WTC11 (cell line): Measurements from ENCODE around the gene ATG13. TPM values are rescaled to one million over a fixed set of nuclear protein-coding genes. Genes with fewer than 3 reads are reported as not detected.
A peak's percentile ranks its signal among the peaks of the same experiment; 100 is the strongest.

Experiments
- ATAC-seq: fragments of 200-7000 bp; cut with Tn5 transposase; 2 replicates; pipeline ENCODE4 v1.10.0; 2021; ENCODE audit warnings: mild to moderate bottlenecking, moderate library complexity
- CTCF ChIA-PET: fragments of 300-600 bp; sonication (Branson Sonifier 250); formaldehyde crosslinking; loops from one replicate; lab custom pipeline; 2021; ENCODE audit warnings: antibody characterized with exemption; lab: Charles Lee
- POLR2A ChIA-PET: fragments of 350-600 bp; sonication (Branson Sonifier 250); formaldehyde crosslinking; loops from one replicate; lab custom pipeline; 2021; ENCODE audit warnings: antibody characterized with exemption; lab: Charles Lee
- DNase-seq: peaks from one replicate; pipeline ENCODE4 v3.0.0; 2021; ENCODE audit warnings: low spot score
- H3K27ac Mint-ChIP-seq: 2 replicates; pipeline ENCODE4 v1.8.0; 2021; ENCODE audit warnings: mixed read lengths
- H3K27me3 Mint-ChIP-seq: 2 replicates; pipeline ENCODE4 v1.8.0; 2021; ENCODE audit warnings: low read depth, mild to moderate bottlenecking, moderate library complexity, mixed read lengths
- H3K36me3 Mint-ChIP-seq: 2 replicates; pipeline ENCODE4 v1.8.0; 2021; ENCODE audit warnings: mixed read lengths
- H3K4me1 Mint-ChIP-seq: 2 replicates; pipeline ENCODE4 v1.8.0; 2022; ENCODE audit warnings: mixed read lengths
- H3K4me3 Mint-ChIP-seq: 2 replicates; pipeline ENCODE4 v1.8.0; 2021; ENCODE audit warnings: mild to moderate bottlenecking, moderate library complexity, mixed read lengths
- H3K9me3 Mint-ChIP-seq: 2 replicates; pipeline ENCODE4 v1.8.0; 2021; ENCODE audit warnings: mixed read lengths
- E2F5 ChIP-seq: sonication (generic); formaldehyde crosslinking; IDR thresholded peaks from 2 replicates; pipeline ENCODE4 v1.8.1; 2022; ENCODE audit warnings: mild to moderate bottlenecking, moderate library complexity, missing genetic modification reagents
- ETV6 ChIP-seq: sonication (generic); formaldehyde crosslinking; IDR thresholded peaks from 2 replicates; pipeline ENCODE4 v1.8.1; 2022; ENCODE audit warnings: mild to moderate bottlenecking, missing genetic modification reagents
- FOXP1 ChIP-seq: sonication (generic); formaldehyde crosslinking; IDR thresholded peaks from 2 replicates; pipeline ENCODE4 v1.8.0; 2022; ENCODE audit warnings: missing genetic modification reagents, mild to moderate bottlenecking, moderate library complexity, borderline replicate concordance
- GRHL2 ChIP-seq: fragments of 250-450 bp; sonication (Bioruptor Pico); IDR thresholded peaks from 2 replicates; pipeline ENCODE4 v1.8.0; 2022; ENCODE audit warnings: mild to moderate bottlenecking, moderate library complexity; ENCODE audit not compliant: insufficient replicate concordance, severe bottlenecking
- GTF2I ChIP-seq: fragments of 250-450 bp; sonication (Bioruptor Pico); conservative IDR thresholded peaks from 2 replicates; pipeline ENCODE4 v1.4.0; 2021; ENCODE audit warnings: mild to moderate bottlenecking
- HMGA2 ChIP-seq: fragments of 250-450 bp; sonication (Bioruptor Pico); IDR thresholded peaks from 2 replicates; pipeline ENCODE4 v1.4.0; 2021; ENCODE audit warnings: mild to moderate bottlenecking, moderate library complexity
- KAT7 ChIP-seq: sonication (generic); formaldehyde crosslinking; IDR thresholded peaks from 2 replicates; pipeline ENCODE4 v1.8.1; 2023; ENCODE audit warnings: missing genetic modification reagents, mild to moderate bottlenecking, borderline replicate concordance
- MYBL2 ChIP-seq: sonication (generic); formaldehyde crosslinking; IDR thresholded peaks from 2 replicates; pipeline ENCODE4 v1.8.1; 2023; ENCODE audit warnings: mild to moderate bottlenecking, moderate library complexity, missing genetic modification reagents
- NFATC4 ChIP-seq: fragments of 250-450 bp; sonication (Bioruptor Pico); IDR thresholded peaks from 2 replicates; pipeline ENCODE4 v1.9.0; 2021; ENCODE audit warnings: mild to moderate bottlenecking
- NFYB ChIP-seq: sonication (generic); formaldehyde crosslinking; conservative IDR thresholded peaks from 2 replicates; pipeline ENCODE4 v1.8.0; 2022; ENCODE audit warnings: low read depth, missing genetic modification reagents
- NR3C1 ChIP-seq: sonication (generic); formaldehyde crosslinking; conservative IDR thresholded peaks from 2 replicates; pipeline ENCODE4 v1.8.1; 2023; ENCODE audit warnings: low read depth, mild to moderate bottlenecking, missing genetic modification reagents
- OVOL2 ChIP-seq: fragments of 250-450 bp; sonication (Bioruptor Pico); IDR thresholded peaks from 2 replicates; pipeline ENCODE4 v1.9.0; 2021; ENCODE audit warnings: mild to moderate bottlenecking, borderline replicate concordance
- PRRX2 ChIP-seq: fragments of 250-450 bp; sonication (Bioruptor Pico); IDR thresholded peaks from 2 replicates; pipeline ENCODE4 v1.8.0; 2021; ENCODE audit warnings: mild to moderate bottlenecking
- SMAD4 ChIP-seq: sonication (generic); formaldehyde crosslinking; IDR thresholded peaks from 2 replicates; pipeline ENCODE4 v1.8.0; 2022; ENCODE audit warnings: mild to moderate bottlenecking, missing genetic modification reagents
- SP1 ChIP-seq: sonication (generic); formaldehyde crosslinking; conservative IDR thresholded peaks from 2 replicates; pipeline ENCODE4 v1.8.1; 2022; ENCODE audit warnings: missing genetic modification reagents
- TEAD1 ChIP-seq: sonication (generic); formaldehyde crosslinking; IDR thresholded peaks from 2 replicates; pipeline ENCODE4 v1.8.0; 2022; ENCODE audit warnings: mild to moderate bottlenecking, missing genetic modification reagents
- TEAD4 ChIP-seq: sonication (generic); formaldehyde crosslinking; IDR thresholded peaks from 2 replicates; pipeline ENCODE4 v1.8.0; 2022; ENCODE audit warnings: mild to moderate bottlenecking, missing genetic modification reagents
- ZBTB21 ChIP-seq: sonication (generic); formaldehyde crosslinking; IDR thresholded peaks from 2 replicates; pipeline ENCODE4 v1.8.1; 2023; ENCODE audit warnings: mild to moderate bottlenecking, missing genetic modification reagents, borderline replicate concordance
- ZBTB43 ChIP-seq: sonication (generic); formaldehyde crosslinking; IDR thresholded peaks from 2 replicates; pipeline ENCODE4 v1.8.1; 2023; ENCODE audit warnings: mild to moderate bottlenecking, missing genetic modification reagents
- ZNF138 ChIP-seq: sonication (generic); formaldehyde crosslinking; conservative IDR thresholded peaks from 2 replicates; pipeline ENCODE4 v1.8.1; 2022; ENCODE audit warnings: mild to moderate bottlenecking, moderate library complexity, missing genetic modification reagents
- ZNF232 ChIP-seq: sonication (generic); formaldehyde crosslinking; IDR thresholded peaks from 2 replicates; pipeline ENCODE4 v1.8.0; 2022; ENCODE audit warnings: mild to moderate bottlenecking, missing genetic modification reagents
- ZNF416 ChIP-seq: fragments of 250-450 bp; sonication (Bioruptor Pico); IDR thresholded peaks from 2 replicates; pipeline ENCODE4 v1.9.0; 2021; ENCODE audit warnings: mild to moderate bottlenecking, inconsistent platforms
- ZNF423 ChIP-seq: fragments of 250-450 bp; sonication (Bioruptor Pico); IDR thresholded peaks from 2 replicates; pipeline ENCODE4 v2.1.2; 2022; ENCODE audit warnings: mild to moderate bottlenecking, moderate library complexity
- ZSCAN18 ChIP-seq: fragments of 250-450 bp; sonication (Bioruptor Pico); IDR thresholded peaks from 2 replicates; pipeline ENCODE4 v2.1.2; 2022; ENCODE audit warnings: mild to moderate bottlenecking, moderate library complexity
- total RNA-seq: library from RNA; stranded (reverse); gene quantifications from 3 replicates; pipeline ENCODE4 v1.2.3, GENCODE V29; 2021
- TF ChIP-seq, protein P1 (sequence below): sonication (generic); formaldehyde crosslinking; IDR thresholded peaks from 2 replicates; pipeline ENCODE4 v1.8.1; 2022; ENCODE audit warnings: low read depth, missing genetic modification reagents, borderline replicate concordance
- TF ChIP-seq, protein P2 (sequence below): sonication (generic); formaldehyde crosslinking; IDR thresholded peaks from 2 replicates; pipeline ENCODE4 v1.8.0; 2022; ENCODE audit warnings: mild to moderate bottlenecking, missing genetic modification reagents

ATG13 gene
- total RNA-seq, 1 experiment from 2014 or later, result 85.4 TPM

DNA sequence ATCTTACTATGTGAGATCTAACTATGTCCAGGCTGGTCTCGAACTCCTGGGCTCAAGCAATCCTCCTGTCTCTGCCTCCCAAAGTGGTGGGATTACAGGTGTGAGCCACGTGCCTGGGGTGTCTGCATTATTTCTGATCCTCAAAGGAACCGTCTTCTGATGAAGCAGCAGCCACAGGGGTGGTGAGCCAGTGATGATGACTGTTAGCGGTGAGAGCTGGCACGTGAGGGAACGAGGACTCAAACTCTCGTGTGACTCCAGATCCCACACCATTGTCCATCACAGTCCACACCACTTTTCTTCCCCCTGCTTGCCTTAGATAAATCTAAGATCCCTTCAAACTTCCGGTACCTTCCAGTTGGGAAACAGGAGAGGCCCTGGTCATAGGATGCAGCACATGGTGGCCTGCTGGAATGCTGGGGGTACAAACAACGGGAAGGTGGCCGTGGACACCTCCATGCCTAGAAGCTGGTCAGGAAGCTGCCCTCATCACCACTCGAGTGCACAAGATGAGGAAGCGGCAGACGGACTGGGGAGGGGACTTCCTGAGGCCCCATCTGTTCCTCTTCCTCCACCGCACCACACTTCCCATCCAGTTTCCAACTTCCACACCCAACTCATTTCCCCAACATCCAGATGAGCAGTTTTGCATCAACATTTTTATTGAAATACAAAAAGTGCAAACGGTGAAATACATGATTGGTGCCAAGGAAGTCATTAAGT lies 59.2 kb downstream of the ATG13 start (continued):
- TF ChIP-seq, protein P1, sequence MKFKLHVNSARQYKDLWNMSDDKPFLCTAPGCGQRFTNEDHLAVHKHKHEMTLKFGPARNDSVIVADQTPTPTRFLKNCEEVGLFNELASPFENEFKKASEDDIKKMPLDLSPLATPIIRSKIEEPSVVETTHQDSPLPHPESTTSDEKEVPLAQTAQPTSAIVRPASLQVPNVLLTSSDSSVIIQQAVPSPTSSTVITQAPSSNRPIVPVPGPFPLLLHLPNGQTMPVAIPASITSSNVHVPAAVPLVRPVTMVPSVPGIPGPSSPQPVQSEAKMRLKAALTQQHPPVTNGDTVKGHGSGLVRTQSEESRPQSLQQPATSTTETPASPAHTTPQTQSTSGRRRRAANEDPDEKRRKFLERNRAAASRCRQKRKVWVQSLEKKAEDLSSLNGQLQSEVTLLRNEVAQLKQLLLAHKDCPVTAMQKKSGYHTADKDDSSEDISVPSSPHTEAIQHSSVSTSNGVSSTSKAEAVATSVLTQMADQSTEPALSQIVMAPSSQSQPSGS, result no peak

GRCh38 chr11:46677169-46677568 lies 59.8 kb downstream of the ATG13 start:
- DNase-seq (no peak), ATAC-seq (no peak)
- H3K4me1 Mint-ChIP-seq, result peaks cover 28% of the 10 kb centered on the region
- H3K36me3 Mint-ChIP-seq, result peaks cover 14% of the 10 kb centered on the region
- no peaks in the 10 kb centered on the region for H3K9me3 Mint-ChIP-seq
- H3K4me3 Mint-ChIP-seq, result no peak overlapping the region
- ChIA-PET POLR2A (no interaction called here), CTCF (no interaction called here)
- no peaks in the 10 kb centered on the region for H3K27me3 Mint-ChIP-seq
- TF ChIP-seq ETV6 (CRISPR knock-in tag) (no peak), HMGA2 (CRISPR knock-in tag) (no peak), ZNF416 (CRISPR knock-in tag) (no peak), ZBTB21 (CRISPR knock-in tag) (no peak), SMAD4 (CRISPR knock-in tag) (no peak), NFYB (CRISPR knock-in tag) (no peak), TEAD1 (no peak), ZNF232 (CRISPR knock-in tag) (no peak), MYBL2 (no peak), ZBTB43 (CRISPR knock-in tag) (no peak), GTF2I (CRISPR knock-in tag) (no peak), ZSCAN18 (CRISPR knock-in tag) (no peak), ZNF138 (CRISPR knock-in tag) (no peak), TEAD4 (CRISPR knock-in tag) (no peak)
- TF ChIP-seq, protein P2, sequence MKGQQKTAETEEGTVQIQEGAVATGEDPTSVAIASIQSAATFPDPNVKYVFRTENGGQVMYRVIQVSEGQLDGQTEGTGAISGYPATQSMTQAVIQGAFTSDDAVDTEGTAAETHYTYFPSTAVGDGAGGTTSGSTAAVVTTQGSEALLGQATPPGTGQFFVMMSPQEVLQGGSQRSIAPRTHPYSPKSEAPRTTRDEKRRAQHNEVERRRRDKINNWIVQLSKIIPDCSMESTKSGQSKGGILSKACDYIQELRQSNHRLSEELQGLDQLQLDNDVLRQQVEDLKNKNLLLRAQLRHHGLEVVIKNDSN, result no peak
- H3K27ac Mint-ChIP-seq, result peak overlapping the region; percentile 34

- ATAC-seq (peak; percentile 10), DNase-seq (no peak)
- POLR2A ChIA-PET, result no interaction called here
Observed at GRCh38 chr11:46677991-46678740, 60.8 kb downstream of the ATG13 start.

More at GRCh38 chr11:46677991-46678740, 60.8 kb downstream of the ATG13 start:
- TF ChIP-seq ZNF423 (CRISPR knock-in tag) (no peak), GRHL2 (CRISPR knock-in tag) (no peak), KAT7 (CRISPR knock-in tag) (no peak), ETV6 (CRISPR knock-in tag) (no peak), OVOL2 (CRISPR knock-in tag) (no peak), FOXP1 (CRISPR knock-in tag) (no peak), NFATC4 (CRISPR knock-in tag) (no peak), E2F5 (CRISPR knock-in tag) (no peak), SP1 (no peak), NR3C1 (CRISPR knock-in tag) (no peak), MYBL2 (no peak), PRRX2 (CRISPR knock-in tag) (no peak)
- no peak overlapping the region for H3K4me3 Mint-ChIP-seq
- peaks cover 6% of the 10 kb centered on the region; the same call in 1 of the 2 replicates for H3K36me3 Mint-ChIP-seq
- H3K4me1 Mint-ChIP-seq, result peaks cover 28% of the 10 kb centered on the region
- H3K27ac Mint-ChIP-seq, result peak overlapping the region; percentile 4; the same call in 1 of the 2 replicates
- H3K27me3 Mint-ChIP-seq, result no peaks in the 10 kb centered on the region
- no peaks in the 10 kb centered on the region for H3K9me3 Mint-ChIP-seq
- CTCF ChIA-PET, result interaction anchor here (0.8 to 1.5 kb wide), 3 partner anchors 8 to 475 kb away, joined by 3 to 5 read pairs (median 4); no protein-coding TSS in a partner anchor
